HCT116 (cell line): ENCODE results near the gene ZBED2.
"Not testable (repeated sequence)": the region's sequence is repeated elsewhere in the genome, so short reads cannot be mapped to it uniquely, and the experiment has no call there.

Experiments used
- CBX3 ChIP-seq: IDR thresholded peaks from 2 replicates; pipeline ENCODE4 v1.6.1; 2012; ENCODE audit warnings: low read depth
- CTCF ChIP-seq, 3 experiments: fragments of 200-600 bp in 1 of 3; sonication (generic) in 1 of 3; IDR thresholded peaks in 2 of 3; conservative IDR thresholded peaks in 1 of 3; 2 replicates each; pipeline ENCODE4 v1.5.1; 2012 to 2017; ENCODE audit warnings: low read depth in 2 of 3, low read length in 2 of 3, antibody characterized with exemption in 1 of 3, borderline replicate concordance in 1 of 3, control low read depth in 1 of 3, mild to moderate bottlenecking in 1 of 3, mixed read lengths in 1 of 3, mixed run types in 1 of 3, moderate library complexity in 1 of 3; ENCODE audit not compliant: insufficient read depth in 1 of 3
- ELF1 ChIP-seq: IDR thresholded peaks from 2 replicates; pipeline ENCODE4 v1.6.1; 2012; ENCODE audit warnings: low read depth, borderline replicate concordance
- EZH2 ChIP-seq: fragments of 200-600 bp; sonication (generic); IDR thresholded peaks from 2 replicates; pipeline ENCODE4 v1.6.1; 2017; ENCODE audit warnings: antibody characterized with exemption, mixed run types
- POLR2A ChIP-seq: IDR thresholded peaks from 2 replicates; pipeline ENCODE4 v1.7.0; 2011; ENCODE audit warnings: borderline replicate concordance; ENCODE audit not compliant: insufficient read depth, insufficient read length; ENCODE audit errors: extremely low read depth
- POLR2AphosphoS5 ChIP-seq: IDR thresholded peaks from 2 replicates; pipeline ENCODE4 v1.6.1; 2011; ENCODE audit warnings: mild to moderate bottlenecking, low read depth, low read length, moderate library complexity
- RAD21 ChIP-seq: IDR thresholded peaks from 2 replicates; pipeline ENCODE4 v1.6.1; 2012; ENCODE audit warnings: low read depth, mild to moderate bottlenecking
- TCF7L2 ChIP-seq: IDR thresholded peaks from 2 replicates; pipeline ENCODE4 v1.7.0; 2011; ENCODE audit warnings: borderline replicate concordance, inconsistent platforms; ENCODE audit not compliant: insufficient read depth, insufficient read length; ENCODE audit errors: extremely low read depth
- YY1 ChIP-seq: IDR thresholded peaks from 2 replicates; pipeline ENCODE4 v1.6.1; 2011; ENCODE audit warnings: low read length, low read depth, moderate library complexity, mild to moderate bottlenecking; ENCODE audit not compliant: insufficient replicate concordance; ENCODE audit errors: extremely low read depth
- ZFX ChIP-seq: fragments of 450-650 bp; IDR thresholded peaks from 2 replicates; pipeline ENCODE4 v1.6.1; 2017
- TF ChIP-seq, protein P1 (sequence below): IDR thresholded peaks from 2 replicates; pipeline ENCODE4 v1.6.1; 2012; ENCODE audit warnings: low read depth

- TF ChIP-seq TCF7L2; CTCF (IDR thresholded peaks at IDR 0.05 in 2 of 3, conservative IDR thresholded peaks at IDR 0.05 in 1 of 3; ENCODE audit: borderline replicate concordance in 1 of 3, insufficient read depth in 1 of 3, low read depth in 2 of 3, low read length in 2 of 3); CBX3; EZH2; POLR2A; RAD21; ZFX; ELF1; YY1; POLR2AphosphoS5: not testable (repeated sequence)
- TF ChIP-seq, protein P1, sequence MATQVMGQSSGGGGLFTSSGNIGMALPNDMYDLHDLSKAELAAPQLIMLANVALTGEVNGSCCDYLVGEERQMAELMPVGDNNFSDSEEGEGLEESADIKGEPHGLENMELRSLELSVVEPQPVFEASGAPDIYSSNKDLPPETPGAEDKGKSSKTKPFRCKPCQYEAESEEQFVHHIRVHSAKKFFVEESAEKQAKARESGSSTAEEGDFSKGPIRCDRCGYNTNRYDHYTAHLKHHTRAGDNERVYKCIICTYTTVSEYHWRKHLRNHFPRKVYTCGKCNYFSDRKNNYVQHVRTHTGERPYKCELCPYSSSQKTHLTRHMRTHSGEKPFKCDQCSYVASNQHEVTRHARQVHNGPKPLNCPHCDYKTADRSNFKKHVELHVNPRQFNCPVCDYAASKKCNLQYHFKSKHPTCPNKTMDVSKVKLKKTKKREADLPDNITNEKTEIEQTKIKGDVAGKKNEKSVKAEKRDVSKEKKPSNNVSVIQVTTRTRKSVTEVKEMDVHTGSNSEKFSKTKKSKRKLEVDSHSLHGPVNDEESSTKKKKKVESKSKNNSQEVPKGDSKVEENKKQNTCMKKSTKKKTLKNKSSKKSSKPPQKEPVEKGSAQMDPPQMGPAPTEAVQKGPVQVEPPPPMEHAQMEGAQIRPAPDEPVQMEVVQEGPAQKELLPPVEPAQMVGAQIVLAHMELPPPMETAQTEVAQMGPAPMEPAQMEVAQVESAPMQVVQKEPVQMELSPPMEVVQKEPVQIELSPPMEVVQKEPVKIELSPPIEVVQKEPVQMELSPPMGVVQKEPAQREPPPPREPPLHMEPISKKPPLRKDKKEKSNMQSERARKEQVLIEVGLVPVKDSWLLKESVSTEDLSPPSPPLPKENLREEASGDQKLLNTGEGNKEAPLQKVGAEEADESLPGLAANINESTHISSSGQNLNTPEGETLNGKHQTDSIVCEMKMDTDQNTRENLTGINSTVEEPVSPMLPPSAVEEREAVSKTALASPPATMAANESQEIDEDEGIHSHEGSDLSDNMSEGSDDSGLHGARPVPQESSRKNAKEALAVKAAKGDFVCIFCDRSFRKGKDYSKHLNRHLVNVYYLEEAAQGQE = not testable (repeated sequence)
Observed at GRCh38 chr3:111630638-111631037, 35.5 kb upstream of the ZBED2 start.
